Chondrocyte (in vitro differentiated cells): Measurements from ENCODE around the gene SCAMP5. TPM values are rescaled to one million over a fixed set of nuclear protein-coding genes. Genes with fewer than 3 reads are reported as not detected.

ENCODE experiments used
- DNase-seq: peaks from one replicate; pipeline ENCODE4 v3.0.0; 2021; ENCODE audit warnings: mixed read lengths, low spot score
- H3K27ac Mint-ChIP-seq: one replicate; pipeline ENCODE4 v1.8.0; 2021; ENCODE audit warnings: mild to moderate bottlenecking, moderate library complexity, mixed read lengths; ENCODE audit not compliant: unreplicated experiment
- H3K27me3 Mint-ChIP-seq: 2 replicates; pipeline ENCODE4 v1.8.0; 2021; ENCODE audit warnings: low read depth, mixed read lengths
- H3K36me3 Mint-ChIP-seq: 2 replicates; pipeline ENCODE4 v1.8.0; 2021; ENCODE audit warnings: low read depth, mixed read lengths
- H3K4me1 Mint-ChIP-seq: 2 replicates; pipeline ENCODE4 v1.8.0; 2021; ENCODE audit warnings: low read depth, mild to moderate bottlenecking, mixed read lengths
- H3K4me3 Mint-ChIP-seq: one replicate; pipeline ENCODE4 v1.8.0; 2021; ENCODE audit warnings: mild to moderate bottlenecking, moderate library complexity, mixed read lengths; ENCODE audit not compliant: unreplicated experiment
- H3K9me3 Mint-ChIP-seq: 2 replicates; pipeline ENCODE4 v1.8.0; 2021; ENCODE audit warnings: low read depth, mixed read lengths
- CTCF ChIP-seq: fragments of 200-600 bp; sonication (generic); IDR thresholded peaks from 2 replicates; pipeline ENCODE4 v1.5.0; 2021; ENCODE audit warnings: antibody characterized with exemption, mild to moderate bottlenecking, moderate library complexity
- total RNA-seq: library from RNA; stranded (reverse); gene quantifications from 3 replicates; pipeline ENCODE4 v1.2.1, GENCODE V29; 2021

The SCAMP5 gene
- total RNA-seq, 1 donor from 2014 or later = 20.6 TPM

GRCh38 chr15:75002398-75002797 lies 7.0 kb downstream of the SCAMP5 start:
- H3K4me1 Mint-ChIP-seq = no peaks in the 10 kb centered on the region
- no peaks in the 10 kb centered on the region for H3K27me3 Mint-ChIP-seq
- peaks cover 2% of the 10 kb centered on the region for H3K9me3 Mint-ChIP-seq
- no peak overlapping the region for H3K27ac Mint-ChIP-seq
- H3K36me3 Mint-ChIP-seq = peaks cover 6% of the 10 kb centered on the region
- TF ChIP-seq CTCF = no peak
- H3K4me3 Mint-ChIP-seq = no peak overlapping the region
- no peak for DNase-seq

- no peak for DNase-seq
- no peaks in the 10 kb centered on the region for H3K9me3 Mint-ChIP-seq
- H3K4me1 Mint-ChIP-seq = no peaks in the 10 kb centered on the region
- no peaks in the 10 kb centered on the region for H3K27me3 Mint-ChIP-seq
- H3K27ac Mint-ChIP-seq = no peak overlapping the region
- no peak for TF ChIP-seq CTCF
- no peak overlapping the region for H3K4me3 Mint-ChIP-seq
- H3K36me3 Mint-ChIP-seq = peaks cover 3% of the 10 kb centered on the region
Measured at GRCh38 chr15:75007216-75007615, 11.9 kb downstream of the SCAMP5 start.

DNA sequence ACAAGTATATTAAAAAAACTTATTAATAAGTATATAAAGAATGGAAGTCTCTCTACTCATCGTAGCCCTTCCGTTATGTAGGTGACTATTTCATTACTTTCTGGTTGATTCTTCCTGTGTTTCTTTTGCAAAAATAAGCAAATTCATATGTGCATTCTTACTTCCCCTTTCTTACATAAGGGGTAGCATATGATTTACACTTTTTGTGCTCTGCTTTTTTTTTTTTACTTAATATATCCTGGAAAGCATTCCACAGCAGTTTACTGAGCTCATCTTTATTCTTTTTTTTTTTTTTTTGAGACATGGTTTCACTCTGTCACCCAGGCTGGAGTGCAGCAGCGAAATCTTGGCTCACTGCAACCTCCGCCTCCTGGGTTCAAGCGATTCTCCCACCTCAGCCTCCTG lies 12.9 kb downstream of the SCAMP5 start:
- Mint-ChIP-seq H3K27me3 (no peaks in the 10 kb centered on the region), H3K36me3 (peaks cover 5% of the 10 kb centered on the region), H3K4me1 (no peaks in the 10 kb centered on the region), H3K9me3 (no peaks in the 10 kb centered on the region), H3K27ac (no peak overlapping the region), H3K4me3 (no peak overlapping the region)
- no peak for DNase-seq
- no peak for TF ChIP-seq CTCF

- H3K9me3 Mint-ChIP-seq = no peaks in the 10 kb centered on the region
- DNase-seq = no peak
- peaks cover 5% of the 10 kb centered on the region for H3K36me3 Mint-ChIP-seq
- no peak for TF ChIP-seq CTCF
- no peaks in the 10 kb centered on the region for H3K4me1 Mint-ChIP-seq
- no peak overlapping the region for H3K27ac Mint-ChIP-seq
- no peak overlapping the region for H3K4me3 Mint-ChIP-seq
- H3K27me3 Mint-ChIP-seq = no peaks in the 10 kb centered on the region
Measured at GRCh38 chr15:75008629-75009326, 13.4 kb downstream of the SCAMP5 start.

DNA sequence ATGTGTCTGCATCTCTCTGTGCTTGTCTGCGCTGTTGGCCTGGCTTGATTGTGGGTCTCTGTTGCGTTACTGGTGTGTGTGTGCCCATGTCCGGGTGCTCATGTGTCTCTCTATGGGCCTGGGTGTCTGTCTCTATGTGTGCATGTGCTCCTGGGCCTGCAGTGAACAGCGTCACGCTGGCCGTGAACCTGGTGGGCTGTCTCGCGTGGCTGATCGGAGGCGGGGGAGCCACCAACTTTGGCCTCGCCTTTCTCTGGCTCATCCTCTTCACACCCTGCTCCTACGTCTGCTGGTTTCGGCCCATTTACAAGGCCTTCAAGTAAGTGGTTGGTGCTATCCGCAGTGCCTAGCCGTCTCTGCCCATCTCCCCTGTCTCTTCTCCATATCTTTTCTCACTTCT lies 21.1 kb downstream of the SCAMP5 start:
- no peaks in the 10 kb centered on the region for H3K9me3 Mint-ChIP-seq
- no peaks in the 10 kb centered on the region for H3K27me3 Mint-ChIP-seq
- no peak for DNase-seq
- no peak overlapping the region for H3K27ac Mint-ChIP-seq
- H3K36me3 Mint-ChIP-seq = peaks cover 9% of the 10 kb centered on the region
- H3K4me1 Mint-ChIP-seq = no peaks in the 10 kb centered on the region
- no peak for TF ChIP-seq CTCF
- H3K4me3 Mint-ChIP-seq = no peak overlapping the region
